Lung (tissue), 12 donors: ENCODE data around the gene KCNQ1OT1. TPM values are rescaled to one million over a fixed set of nuclear protein-coding genes. Genes with fewer than 3 reads are reported as not detected.

Experiments
- ATAC-seq: fragments of 200-7000 bp; cut with Tn5 transposase; one replicate; pipeline ENCODE4 v1.9.1; 2020; ENCODE audit warnings: moderate number of reproducible peaks; ENCODE audit not compliant: insufficient read depth, low FRiP score
- DNase-seq, 3 donors: peaks; one replicate each; pipeline ENCODE4 v3.0.0-alpha.2; 2013 to 2017
- H3K27ac ChIP-seq, 2 donors: one replicate each; pipeline ENCODE4 v1.5.1; 2013; ENCODE audit warnings: mild to moderate bottlenecking in 2 of 2, moderate library complexity in 2 of 2, control low read depth in 1 of 2, inconsistent platforms in 1 of 2, low read depth in 1 of 2, low read length in 1 of 2
- H3K27me3 ChIP-seq, 3 donors: one replicate each; pipeline ENCODE4 v1.5.1; 2013; ENCODE audit warnings: low read length in 2 of 3; ENCODE audit not compliant: control insufficient read depth in 3 of 3, insufficient read depth in 3 of 3
- H3K36me3 ChIP-seq, 4 donors: one replicate each; pipeline ENCODE4 v1.5.1; 2013; ENCODE audit warnings: low read length in 4 of 4, mild to moderate bottlenecking in 1 of 4, moderate library complexity in 1 of 4; ENCODE audit not compliant: control insufficient read depth in 4 of 4, insufficient read depth in 4 of 4
- H3K4me1 ChIP-seq, 5 donors: one replicate each; pipeline ENCODE4 v1.5.1; 2013; ENCODE audit warnings: low read length in 5 of 5, mild to moderate bottlenecking in 2 of 5, moderate library complexity in 1 of 5; ENCODE audit not compliant: control insufficient read depth in 5 of 5, insufficient read depth in 5 of 5
- H3K4me3 ChIP-seq: one replicate; pipeline ENCODE4 v1.5.1; 2013; ENCODE audit warnings: mild to moderate bottlenecking, control low read depth, moderate library complexity
- H3K9ac ChIP-seq, 2 donors: one replicate each; pipeline ENCODE4 v1.5.1; 2013; ENCODE audit warnings: low read length in 2 of 2, control low read depth in 1 of 2; ENCODE audit not compliant: insufficient read depth in 1 of 2
- H3K9me3 ChIP-seq, 4 donors: one replicate each; pipeline ENCODE4 v1.5.1; 2013; ENCODE audit warnings: low read length in 3 of 4, mild to moderate bottlenecking in 1 of 4, moderate library complexity in 1 of 4; ENCODE audit not compliant: control insufficient read depth in 4 of 4, insufficient read depth in 3 of 4
- CTCF ChIP-seq: IDR thresholded peaks from 2 replicates; pipeline ENCODE4 v1.5.1; 2012; ENCODE audit warnings: mild to moderate bottlenecking; ENCODE audit errors: control extremely low read depth, extremely low read depth
- whole genome bisulfite sequencing, 2 donors: extraction: QIAGEN DNeasy Blood & Tissue Kit; methylation state at CpG; one replicate each; pipeline ENCODE4 v1.1.7; 2013; 5-methylcytosine and 5-hydroxymethylcytosine counted together
- polyA plus RNA-seq, 2 donors: library from polyadenylated mRNA; stranded (reverse); fragments of 200-250 nt; gene quantifications; one replicate each; pipeline ENCODE4 v1.2.1, GENCODE V29; 2013
- total RNA-seq, 2 donors: library from RNA; depleted of rRNA in 1 of 2; stranded (reverse); fragments of >200 nt in 1 of 2; gene quantifications; one replicate each; pipeline ENCODE4 v1.2.1, GENCODE V29; 2014 to 2021
- donor health status: control.
- donor health status: control.
- donor health status: Bipolar disorder and iron deficiency.
- donor health status: healthy.
- donor health status: DM: yes; HTN: yes; CAD: no.

Gene KCNQ1OT1
- total and polyA plus RNA-seq, 4 donors = 0.02 to 14.5 (median 1.7) TPM

- ATAC-seq = no peak
Observed at GRCh38 chr11:2689651-2690575, 9.9 kb downstream of the KCNQ1OT1 start.

GRCh38 chr11:2688381-2689231 lies 11.2 kb downstream of the KCNQ1OT1 start:
- peak overlapping the region in 1 of 2 donors; percentile 25 for H3K9ac ChIP-seq
- WGBS, 2 donors = 83 to 84% methylated on average over 6 of the region's 6 CpGs
- H3K27ac ChIP-seq = peak overlapping the region in 1 of 2 donors; percentile 34
- no peaks in the 10 kb centered on the region for H3K9me3 ChIP-seq
- ATAC-seq = no peak
- peaks cover 0 to 3% (median 0%) of the 10 kb centered on the region in 4 donors for H3K36me3 ChIP-seq
- TF ChIP-seq CTCF = no peak
- no peaks in the 10 kb centered on the region for H3K27me3 ChIP-seq
- no peak for DNase-seq
- peaks cover 0 to 53% (median 34%) of the 10 kb centered on the region in 5 donors for H3K4me1 ChIP-seq
- no peak overlapping the region for H3K4me3 ChIP-seq

More at GRCh38 chr11:2689651-2690575, 9.9 kb downstream of the KCNQ1OT1 start:
- TF ChIP-seq CTCF = no peak
- no peaks in the 10 kb centered on the region for H3K9me3 ChIP-seq
- DNase-seq = peak in 1 of 3 donors; percentile 10
- no peaks in the 10 kb centered on the region for H3K27me3 ChIP-seq
- peaks cover 6 to 55% (median 39%) of the 10 kb centered on the region in 5 donors for H3K4me1 ChIP-seq
- no peak overlapping the region for H3K4me3 ChIP-seq
- WGBS, 2 donors = 76 to 90% methylated on average over 8 of the region's 8 CpGs
- H3K36me3 ChIP-seq = peaks cover 0 to 3% (median 0%) of the 10 kb centered on the region in 4 donors
- H3K9ac ChIP-seq = no peak overlapping the region
- H3K27ac ChIP-seq = no peak overlapping the region

DNA sequence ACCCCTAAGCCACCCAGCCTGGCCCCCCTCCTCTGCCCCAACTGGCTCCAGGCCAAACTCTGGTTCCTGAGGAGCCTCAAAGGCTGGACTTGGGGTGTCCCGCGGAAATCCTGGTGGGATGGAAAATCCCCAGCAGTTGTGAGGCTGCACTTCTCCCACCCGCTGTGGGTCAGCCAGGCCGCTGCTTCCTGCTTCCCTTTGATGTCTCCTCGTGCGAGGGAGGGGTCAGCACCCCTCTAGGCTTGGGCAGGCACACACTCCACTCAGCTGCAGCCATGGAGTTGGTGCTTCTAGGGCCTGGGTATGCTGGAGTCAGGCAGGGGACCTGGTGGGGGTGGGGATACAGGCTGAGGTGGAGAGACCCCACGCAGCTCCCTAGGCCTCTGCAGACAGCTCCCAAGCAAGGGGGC lies 12.0 kb downstream of the KCNQ1OT1 start:
- no peak for ATAC-seq
- 44 to 52% methylated on average over 7 of the region's 7 CpGs for WGBS, 2 donors
- peak; percentile 49 to 74 (median 55) for DNase-seq
- H3K9me3 ChIP-seq = no peaks in the 10 kb centered on the region
- H3K4me1 ChIP-seq = peaks cover 0 to 47% (median 31%) of the 10 kb centered on the region in 5 donors
- H3K4me3 ChIP-seq = no peak overlapping the region
- H3K27ac ChIP-seq = peak overlapping the region in 1 of 2 donors; percentile 16
- H3K36me3 ChIP-seq = peaks cover 0 to 3% (median 0%) of the 10 kb centered on the region in 4 donors
- H3K27me3 ChIP-seq = no peaks in the 10 kb centered on the region
- peak overlapping the region in 1 of 2 donors; percentile 25 for H3K9ac ChIP-seq
- no peak for TF ChIP-seq CTCF
